Ascending aorta (tissue), 2 donors: Measurements from ENCODE around the gene COL1A2. TPM values are rescaled to one million over a fixed set of nuclear protein-coding genes. Genes with fewer than 3 reads are reported as not detected.

Source experiments
- DNase-seq, 2 donors: peaks; one replicate each; pipeline ENCODE4 v3.0.0-alpha.2; 2019; ENCODE audit warnings: low spot score in 2 of 2
- H3K27ac ChIP-seq, 2 donors: fragments of 200-600 bp; sonication (generic); one replicate each; pipeline ENCODE4 v1.5.1; 2016 to 2017; ENCODE audit warnings: mild to moderate bottlenecking in 1 of 2
- H3K27me3 ChIP-seq: fragments of 200-600 bp; sonication (generic); one replicate; pipeline ENCODE4 v1.5.1; 2017
- H3K36me3 ChIP-seq, 2 donors: fragments of 200-600 bp; sonication (generic); one replicate each; pipeline ENCODE4 v1.5.1; 2016
- H3K4me1 ChIP-seq, 2 donors: fragments of 200-600 bp; sonication (generic); one replicate each; pipeline ENCODE4 v1.5.1; 2016 to 2017; ENCODE audit warnings: mild to moderate bottlenecking in 1 of 2
- H3K4me3 ChIP-seq, 2 donors: fragments of 200-600 bp; sonication (generic); one replicate each; pipeline ENCODE4 v1.5.1; 2016 to 2017; ENCODE audit warnings: mild to moderate bottlenecking in 1 of 2
- H3K9me3 ChIP-seq, 2 donors: fragments of 200-600 bp; sonication (generic); one replicate each; pipeline ENCODE4 v1.5.1; 2016
- CTCF ChIP-seq, 3 experiments: fragments of 200-600 bp in 2 of 3; fragments of 450-650 bp in 1 of 3; sonication (generic) in 2 of 3; IDR thresholded peaks; one replicate each; pipeline ENCODE4 v1.5.1; 2016 to 2019; ENCODE audit warnings: antibody characterized with exemption in 3 of 3, mild to moderate bottlenecking in 1 of 3, moderate library complexity in 1 of 3
- intact Hi-C: fragments of 100-400 bp; cut with DNase I; formaldehyde crosslinking; loops from one replicate; pipeline ENCODE4 v1.15.1; 2023
- total RNA-seq: library from RNA; depleted of rRNA; stranded (reverse); fragments of >200 nt; gene quantifications from one replicate; pipeline ENCODE4 v1.1.0, GENCODE V29; 2016

COL1A2 gene
- total RNA-seq, 1 donor from 2014 or later, result 692 TPM

- no peak for TF ChIP-seq CTCF (IDR thresholded peaks at IDR 0.05)
- Histone ChIP-seq H3K27ac (peak overlapping the region in 1 of 2 donors; percentile 13), H3K4me3 (no peak overlapping the region), H3K27me3 (no peaks in the 10 kb centered on the region), H3K36me3 (peaks cover 71 to 81% of the 10 kb centered on the region in 2 donors), H3K9me3 (no peaks in the 10 kb centered on the region), H3K4me1 (peaks cover 0 to 5% of the 10 kb centered on the region in 2 donors)
- no peak for DNase-seq
- intact Hi-C loops, result no loop called here
These were observed 32.5 kb downstream of the COL1A2 start for GRCh38 chr7:94426980-94427875.

GRCh38 chr7:94429153-94429552 lies 34.5 kb downstream of the COL1A2 start:
- peaks cover 53 to 62% of the 10 kb centered on the region in 2 donors for H3K36me3 ChIP-seq
- TF ChIP-seq CTCF (IDR thresholded peaks at IDR 0.05), result no peak
- intact Hi-C loops, result no loop called here

GRCh38 chr7:94431176-94431575 lies 36.5 kb downstream of the COL1A2 start:
- intact Hi-C loops, result loop anchor here (5.0 kb wide), 2 partner anchors 34 to 226 kb away; partner anchors contain the start of gene SGCE
- no peaks in the 10 kb centered on the region for H3K4me1 ChIP-seq
- no peaks in the 10 kb centered on the region for H3K9me3 ChIP-seq
- H3K27me3 ChIP-seq, result no peaks in the 10 kb centered on the region
- DNase-seq, result no peak
- H3K27ac ChIP-seq, result no peak overlapping the region
- peaks cover 33 to 42% of the 10 kb centered on the region in 2 donors for H3K36me3 ChIP-seq
- H3K4me3 ChIP-seq, result no peak overlapping the region
- no peak for TF ChIP-seq CTCF (IDR thresholded peaks at IDR 0.05)

More at GRCh38 chr7:94429153-94429552, 34.5 kb downstream of the COL1A2 start:
- H3K27ac ChIP-seq, result no peak overlapping the region
- no peaks in the 10 kb centered on the region for H3K4me1 ChIP-seq
- no peak overlapping the region for H3K4me3 ChIP-seq
- DNase-seq, result no peak
- H3K27me3 ChIP-seq, result no peaks in the 10 kb centered on the region
- no peaks in the 10 kb centered on the region for H3K9me3 ChIP-seq

- H3K9me3 ChIP-seq, result no peaks in the 10 kb centered on the region
- H3K27ac ChIP-seq, result no peak overlapping the region
- no peak for TF ChIP-seq CTCF (IDR thresholded peaks at IDR 0.05)
- intact Hi-C loops, result loop anchor here (5.0 kb wide), 2 partner anchors 34 to 226 kb away; partner anchors contain the start of gene SGCE
- H3K4me3 ChIP-seq, result no peak overlapping the region
- H3K36me3 ChIP-seq, result peaks cover 29 to 36% of the 10 kb centered on the region in 2 donors
- DNase-seq, result no peak
- H3K4me1 ChIP-seq, result no peaks in the 10 kb centered on the region
- H3K27me3 ChIP-seq, result no peaks in the 10 kb centered on the region
These were observed 37.1 kb downstream of the COL1A2 start for GRCh38 chr7:94431619-94432280.

- Histone ChIP-seq H3K27me3 (no peaks in the 10 kb centered on the region), H3K9me3 (no peaks in the 10 kb centered on the region), H3K27ac (no peak overlapping the region), H3K36me3 (peaks cover 23 to 31% of the 10 kb centered on the region in 2 donors), H3K4me1 (no peaks in the 10 kb centered on the region), H3K4me3 (no peak overlapping the region)
- TF ChIP-seq CTCF (IDR thresholded peaks at IDR 0.05), result no peak
- no peak for DNase-seq
- intact Hi-C loops, result loop anchor here (5.0 kb wide), 2 partner anchors 35 to 225 kb away; partner anchors contain the start of gene SGCE
These were observed 37.6 kb downstream of the COL1A2 start for GRCh38 chr7:94432281-94432670.
